Skin epidermis (tissue), 12 donors: ENCODE data around the gene PLGRKT.
"Not testable (repeated sequence)": the region's sequence is repeated elsewhere in the genome, so short reads cannot be mapped to it uniquely, and the experiment has no call there.

ENCODE experiments used
- H3K27ac ChIP-seq, 21 experiments: fragments of 200-600 bp; sonication (generic) in 11 of 21; one replicate each; pipeline ENCODE4 v1.5.0; 2020; ENCODE audit warnings: mild to moderate bottlenecking in 3 of 21, inconsistent platforms in 2 of 21, moderate library complexity in 2 of 21
- H3K4me3 ChIP-seq, 7 experiments: fragments of 200-600 bp; sonication (generic) in 2 of 7; one replicate each; pipeline ENCODE4 v1.5.0; 2020; ENCODE audit warnings: inconsistent platforms in 2 of 7, mild to moderate bottlenecking in 2 of 7, moderate library complexity in 1 of 7

Gene PLGRKT

GRCh38 chr9:5433841-5434810, 3.6 kb downstream of the PLGRKT start:
- H3K4me3 ChIP-seq: not testable (repeated sequence)

GRCh38 chr9:5433328-5433727, 4.4 kb downstream of the PLGRKT start:
- not testable (repeated sequence) for H3K27ac ChIP-seq, H3K4me3 ChIP-seq

More at GRCh38 chr9:5433841-5434810, 3.6 kb downstream of the PLGRKT start:
- not testable (repeated sequence) for H3K27ac ChIP-seq

GRCh38 chr9:5432890-5433289, 4.8 kb downstream of the PLGRKT start:
- H3K27ac ChIP-seq, H3K4me3 ChIP-seq: not testable (repeated sequence)

DNA sequence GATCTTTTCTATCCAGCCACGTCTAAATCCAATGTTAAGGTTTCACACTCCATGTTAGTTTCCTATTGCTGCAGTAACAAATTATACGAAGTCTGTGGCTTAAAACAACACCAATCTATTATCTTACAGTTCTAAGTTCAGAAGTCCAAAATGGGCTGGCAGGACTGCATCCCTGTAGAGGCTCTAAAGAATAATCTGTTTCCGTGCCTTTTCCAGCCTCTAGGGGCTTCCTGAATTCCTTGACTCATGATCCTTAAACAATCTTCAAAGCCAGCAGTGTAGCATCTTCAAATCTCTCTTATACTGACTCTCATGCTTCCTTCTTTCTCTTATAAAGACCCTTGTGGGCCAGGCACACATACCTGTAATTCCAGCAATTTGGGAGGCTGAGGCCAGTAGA, 6.8 kb downstream of the PLGRKT start:
- no peak overlapping the region for H3K4me3 ChIP-seq
- no peak overlapping the region for H3K27ac ChIP-seq

DNA sequence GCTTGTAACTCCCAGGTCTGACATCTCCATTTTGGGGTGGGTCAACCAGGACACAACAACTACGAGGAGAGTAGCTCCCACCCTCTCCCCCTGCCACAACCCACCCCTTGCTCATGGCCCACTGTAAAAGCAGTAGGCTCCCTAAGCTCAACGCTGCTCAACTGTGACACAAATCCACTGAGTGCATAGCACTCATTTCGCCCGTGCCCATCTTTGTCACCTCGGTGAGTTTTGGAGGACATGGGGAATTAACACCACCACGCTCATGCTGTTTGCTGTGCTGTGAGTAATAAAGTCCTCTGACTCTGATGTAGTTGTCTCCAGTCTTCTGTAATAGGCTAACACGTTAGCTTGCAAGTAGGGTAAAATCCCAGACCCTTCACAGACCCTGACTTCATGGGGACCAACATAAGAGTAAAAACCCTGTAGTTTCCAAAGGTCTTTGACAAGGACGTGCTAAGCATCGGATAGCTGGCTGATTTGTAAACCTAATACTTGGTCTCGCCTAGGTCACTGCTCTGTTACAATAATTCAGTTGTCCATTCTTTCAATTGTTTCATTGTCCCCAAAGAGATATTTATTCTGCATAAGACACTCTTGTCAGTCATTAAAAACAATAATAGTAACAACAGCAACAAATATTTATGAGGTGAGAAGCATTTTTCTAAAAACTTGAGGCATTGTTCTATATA, 7.7 kb downstream of the PLGRKT start:
- Histone ChIP-seq H3K4me3 (no peak overlapping the region), H3K27ac (no peak overlapping the region)

DNA sequence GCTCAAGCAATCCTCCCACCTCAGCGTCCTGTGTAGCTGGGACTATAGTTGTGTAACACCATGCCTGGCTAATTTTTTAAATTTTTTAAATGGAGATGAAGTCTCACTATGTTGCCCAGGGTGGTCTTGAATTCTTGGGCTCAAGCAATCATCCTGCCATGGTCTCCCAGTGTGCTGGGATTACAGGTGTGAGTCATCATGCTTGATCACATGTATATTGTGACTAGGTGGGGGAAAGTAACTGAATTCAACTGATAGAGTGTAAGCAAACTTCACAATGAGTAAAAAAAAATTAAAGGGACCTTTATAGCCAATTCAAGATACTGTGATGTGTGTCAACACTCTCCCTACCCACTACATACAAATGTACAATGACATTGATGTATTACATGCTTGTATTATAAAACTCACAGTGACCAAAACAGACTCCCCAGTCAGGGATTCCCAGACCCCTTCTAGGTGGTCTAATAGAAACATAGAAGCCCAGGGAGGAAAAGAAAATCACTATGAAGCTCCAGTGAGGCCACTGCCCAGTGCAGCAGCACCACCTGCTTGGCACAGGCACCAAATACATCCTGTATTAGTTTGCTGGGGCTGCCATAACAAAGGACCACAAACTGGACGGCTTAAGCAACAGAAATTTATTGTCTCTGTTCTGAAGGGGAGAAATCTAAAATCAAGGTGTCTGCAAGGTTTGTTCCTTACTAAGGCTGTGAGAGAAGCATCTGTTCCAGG, 8.8 kb downstream of the PLGRKT start:
- H3K4me3 ChIP-seq: no peak overlapping the region
- no peak overlapping the region for H3K27ac ChIP-seq

GRCh38 chr9:5428172-5428571, 9.6 kb downstream of the PLGRKT start:
- H3K27ac ChIP-seq: no peak overlapping the region
- H3K4me3 ChIP-seq: no peak overlapping the region

- Histone ChIP-seq H3K4me3 (no peak overlapping the region), H3K27ac (no peak overlapping the region)
These were observed 10.7 kb downstream of the PLGRKT start for GRCh38 chr9:5427005-5427404.

DNA sequence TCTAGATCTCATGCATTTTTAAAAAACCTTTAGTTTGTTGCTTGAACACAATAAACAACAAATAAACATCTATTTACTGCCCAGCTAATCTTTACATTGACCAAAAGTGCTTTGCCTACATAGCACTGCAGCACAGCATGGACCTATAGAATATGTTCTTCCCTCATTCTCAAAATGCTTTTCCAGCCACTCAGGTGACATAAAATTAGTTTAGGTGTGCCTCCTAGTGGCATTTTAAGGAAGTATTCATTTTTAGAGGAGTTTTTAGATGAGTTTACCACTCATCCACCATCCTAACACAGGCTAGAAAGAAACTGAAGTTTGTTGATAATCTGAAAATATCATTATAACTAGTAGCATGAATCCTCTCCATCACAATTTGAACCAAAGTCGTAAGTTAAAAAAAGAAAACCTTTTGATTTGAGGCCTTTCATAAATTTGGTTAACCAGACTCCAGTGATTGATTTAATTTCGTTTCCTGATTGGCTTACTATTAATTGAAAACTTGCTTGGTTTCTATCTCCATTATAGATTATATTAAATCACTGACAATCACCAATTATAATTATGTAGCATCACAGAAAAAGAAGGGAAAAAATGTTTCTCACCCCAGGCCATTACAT, 12.6 kb downstream of the PLGRKT start:
- Histone ChIP-seq H3K4me3 (no peak overlapping the region), H3K27ac (no peak overlapping the region)

DNA sequence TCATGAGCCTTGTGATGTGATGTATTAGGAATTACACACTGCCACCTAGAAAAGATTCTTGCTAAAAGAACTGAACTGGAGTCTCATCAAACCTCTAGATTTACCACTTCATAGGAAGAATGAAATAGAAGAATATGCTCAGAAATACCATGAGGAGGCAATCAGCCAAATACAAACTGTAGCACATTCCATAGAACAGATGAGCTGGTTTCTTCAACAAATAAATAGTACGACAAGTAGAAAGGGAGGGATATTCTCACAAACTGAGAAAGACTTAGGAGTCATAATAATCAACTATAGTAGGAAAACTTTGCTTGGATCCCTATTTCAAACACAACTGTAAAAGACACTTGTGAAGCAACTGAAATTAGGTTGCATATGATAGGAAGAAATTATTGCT, 15.4 kb downstream of the PLGRKT start:
- Histone ChIP-seq H3K27ac (no peak overlapping the region), H3K4me3 (no peak overlapping the region)

GRCh38 chr9:5421163-5421562, 16.6 kb downstream of the PLGRKT start:
- Histone ChIP-seq H3K4me3 (no peak overlapping the region), H3K27ac (no peak overlapping the region)

GRCh38 chr9:5419987-5420386, 17.7 kb downstream of the PLGRKT start:
- Histone ChIP-seq H3K4me3 (no peak overlapping the region), H3K27ac (no peak overlapping the region)

DNA sequence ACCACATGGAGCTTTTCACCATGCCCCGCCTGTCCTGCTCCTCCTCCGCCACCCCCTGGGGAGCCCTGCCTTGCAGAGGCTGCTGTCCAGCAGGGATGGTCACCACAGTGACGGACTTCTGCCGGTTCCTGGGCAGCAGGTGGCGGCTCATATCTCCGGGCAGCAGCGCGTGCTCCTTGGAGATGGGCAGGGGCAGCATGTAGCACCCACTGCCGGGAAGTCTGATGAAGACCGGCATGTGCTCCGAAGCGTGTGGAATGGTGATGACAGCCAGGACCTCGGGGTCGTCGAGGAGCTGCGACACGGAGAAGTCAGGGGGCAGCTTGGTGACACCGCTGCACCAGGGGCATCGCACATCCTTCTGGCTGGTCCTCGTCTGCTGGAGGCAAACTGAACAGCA, 19.2 kb downstream of the PLGRKT start:
- H3K27ac ChIP-seq: no peak overlapping the region
- H3K4me3 ChIP-seq: no peak overlapping the region

DNA sequence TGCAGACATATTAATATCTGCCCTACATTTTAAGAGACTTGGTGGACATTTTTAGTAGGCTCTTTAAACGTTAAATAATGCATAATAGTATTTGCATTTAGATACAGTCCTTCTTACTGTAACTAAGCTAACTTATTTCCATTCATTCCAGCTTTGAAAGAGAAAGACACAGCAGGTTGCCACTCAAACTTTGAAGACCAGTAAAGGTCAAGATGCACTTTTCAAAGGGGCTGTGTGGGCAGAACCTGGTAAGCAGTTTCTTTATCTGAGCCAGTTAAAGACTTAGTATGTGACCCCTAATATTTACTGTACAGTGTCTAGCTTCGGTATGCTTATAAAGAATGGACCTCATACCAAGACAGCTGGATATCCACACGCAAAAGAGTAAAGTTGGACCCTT, 20.8 kb downstream of the PLGRKT start:
- Histone ChIP-seq H3K27ac (no peak overlapping the region), H3K4me3 (no peak overlapping the region)

DNA sequence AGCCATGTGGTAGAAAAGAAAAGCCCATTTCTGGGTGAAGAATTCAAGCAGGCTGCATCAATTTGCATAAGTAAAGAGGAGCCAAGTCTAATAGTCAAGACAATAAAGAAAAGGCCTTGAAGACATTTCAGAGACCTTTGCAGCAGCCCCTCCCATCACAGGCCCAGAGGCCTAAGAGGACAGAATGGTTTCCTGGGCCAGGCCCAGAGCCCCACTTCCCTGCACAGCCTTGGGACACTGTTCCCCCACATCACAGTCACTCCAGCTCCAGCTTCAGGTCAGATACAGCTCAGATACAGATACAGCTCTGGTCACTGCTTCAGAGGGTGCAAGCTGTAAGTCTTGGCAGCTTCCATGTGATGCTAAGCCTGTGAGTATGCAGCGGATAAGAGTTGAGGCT, 29.1 kb downstream of the PLGRKT start:
- no peak overlapping the region for H3K4me3 ChIP-seq

GRCh38 chr9:5402217-5402616, 35.5 kb downstream of the PLGRKT start:
- Histone ChIP-seq H3K27ac (no peak overlapping the region), H3K4me3 (no peak overlapping the region)

More for the DNA sequence above, 29.1 kb downstream of the PLGRKT start:
- no peak overlapping the region for H3K27ac ChIP-seq

DNA sequence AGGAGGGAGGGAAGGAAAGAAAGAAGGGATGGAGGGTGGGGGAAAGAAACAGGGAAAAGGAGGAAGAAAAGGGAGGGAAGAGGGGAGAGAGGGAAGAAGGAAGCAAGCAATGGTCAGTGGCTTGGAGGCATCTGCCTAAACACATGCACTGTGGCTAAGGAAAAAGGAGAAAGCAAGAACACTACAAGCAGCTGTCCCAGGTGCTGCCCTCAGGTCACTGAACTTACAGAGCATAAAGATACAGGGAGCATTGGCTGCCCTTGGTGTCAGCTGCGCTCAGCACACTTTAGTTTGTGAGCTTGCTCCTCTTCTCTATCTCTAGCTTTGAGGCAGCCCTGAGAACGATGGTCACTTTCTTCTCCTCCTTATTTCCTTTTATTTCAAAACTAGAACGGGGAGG, 40.2 kb downstream of the PLGRKT start:
- not testable (repeated sequence) for H3K4me3 ChIP-seq, H3K27ac ChIP-seq

DNA sequence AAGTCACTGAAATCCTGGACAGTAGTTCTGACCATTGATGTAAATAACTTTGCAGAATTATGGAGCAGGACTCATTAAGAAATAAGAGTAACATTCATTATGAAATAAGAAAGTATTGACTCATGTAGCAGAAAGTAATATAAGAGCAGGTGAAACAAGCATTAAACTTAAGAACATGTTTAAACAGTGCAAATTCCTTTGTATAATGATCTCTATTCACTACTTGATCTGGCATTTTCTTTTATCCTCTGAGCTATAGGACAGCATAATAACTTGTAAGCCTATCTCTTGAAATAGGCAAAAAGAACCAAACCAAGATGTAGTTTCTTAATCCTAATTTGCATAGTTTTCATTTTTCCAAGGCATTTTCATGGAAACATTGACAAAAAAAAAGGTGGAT, 42.3 kb downstream of the PLGRKT start:
- H3K4me3 ChIP-seq: no peak overlapping the region

GRCh38 chr9:5393976-5394375, 43.7 kb downstream of the PLGRKT start:
- not testable (repeated sequence) for H3K27ac ChIP-seq, H3K4me3 ChIP-seq

More for the DNA sequence above, 42.3 kb downstream of the PLGRKT start:
- H3K27ac ChIP-seq: no peak overlapping the region

GRCh38 chr9:5393497-5393896, 44.2 kb downstream of the PLGRKT start:
- Histone ChIP-seq H3K27ac (no peak overlapping the region), H3K4me3 (no peak overlapping the region)
